Measurements from ENCODE around the gene CDK16. TPM values are rescaled to one million over a fixed set of nuclear protein-coding genes. Genes with fewer than 3 reads are reported as not detected.

The CDK16 gene
- total and polyA plus RNA-seq, 2 of the 13 experiments (the other 11 are each of a cell fraction or from before 2014, with no cell fraction given): 64.5 to 225 TPM

DNA sequence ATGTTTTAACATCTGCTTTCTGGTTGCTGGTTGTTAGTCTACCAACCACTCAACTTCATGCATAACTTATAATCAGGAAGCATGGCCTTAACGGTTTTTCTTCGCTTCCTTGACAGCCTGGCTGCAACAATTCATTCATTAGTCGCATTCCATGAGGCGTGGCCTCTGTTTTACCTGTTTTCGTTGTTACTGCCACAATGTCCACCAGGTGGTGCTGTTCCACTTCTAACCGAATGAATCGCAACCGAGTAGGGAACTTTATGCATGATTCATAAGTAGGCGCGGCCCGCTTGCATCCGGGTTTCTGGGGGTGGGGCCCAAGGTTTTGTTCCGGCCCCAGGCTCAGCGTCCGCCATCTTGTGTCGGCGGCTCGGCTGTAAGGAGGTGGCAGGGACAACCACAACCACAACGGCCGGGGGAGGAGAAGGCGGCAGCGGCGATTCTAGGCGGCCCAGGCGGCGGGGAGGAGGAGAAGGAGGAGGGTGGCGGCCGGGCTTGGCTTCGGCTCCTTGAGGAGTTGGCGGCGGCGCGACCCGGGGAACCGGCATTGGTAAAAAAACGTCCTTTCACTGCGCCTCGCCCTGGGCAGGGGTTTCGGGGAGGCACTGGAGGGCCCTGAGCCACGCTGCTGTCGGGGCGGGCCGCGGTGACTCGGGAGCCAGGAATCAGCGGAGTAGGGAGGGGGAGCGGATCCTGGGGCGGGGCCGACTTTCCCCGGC is 24.8 kb upstream of the CDK16 start, which contains the start of gene UBA1 (continued):
- peak; percentile 57; the same call in 1 of the 2 replicates for TF ChIP-seq YEATS4 (CRISPR knock-in tag; IDR thresholded peaks at IDR 0.05; ENCODE audit: borderline replicate concordance)
- TF ChIP-seq ZFX (CRISPR knock-in tag; IDR thresholded peaks at IDR 0.05; ENCODE audit: low read depth): peak; percentile 59
- TF ChIP-seq KLF16 (CRISPR knock-in tag; IDR thresholded peaks at IDR 0.05): no peak
- no peak for TF ChIP-seq ZNF761 (CRISPR knock-in tag; conservative IDR thresholded peaks at IDR 0.05)
- TF ChIP-seq MIER3 (CRISPR knock-in tag; IDR thresholded peaks at IDR 0.05; ENCODE audit: borderline replicate concordance): no peak
- TF ChIP-seq RFXAP (CRISPR knock-in tag; IDR thresholded peaks at IDR 0.05; ENCODE audit: borderline replicate concordance): peak; percentile 22; the same call in 1 of the 2 replicates
- no peak for TF ChIP-seq NR2F6 (IDR thresholded peaks at IDR 0.05)
- TF ChIP-seq NR2F6 (CRISPR knock-in tag; IDR thresholded peaks at IDR 0.05): no peak
- peak; percentile 69 for TF ChIP-seq SRSF1 (optimal IDR thresholded peaks at IDR 0.05; ENCODE audit: low read depth, low read length)
- peak; percentile 57; the same call in 1 of the 2 replicates for TF ChIP-seq ZNF317 (CRISPR knock-in tag; IDR thresholded peaks at IDR 0.05)
- TF ChIP-seq, protein P1, sequence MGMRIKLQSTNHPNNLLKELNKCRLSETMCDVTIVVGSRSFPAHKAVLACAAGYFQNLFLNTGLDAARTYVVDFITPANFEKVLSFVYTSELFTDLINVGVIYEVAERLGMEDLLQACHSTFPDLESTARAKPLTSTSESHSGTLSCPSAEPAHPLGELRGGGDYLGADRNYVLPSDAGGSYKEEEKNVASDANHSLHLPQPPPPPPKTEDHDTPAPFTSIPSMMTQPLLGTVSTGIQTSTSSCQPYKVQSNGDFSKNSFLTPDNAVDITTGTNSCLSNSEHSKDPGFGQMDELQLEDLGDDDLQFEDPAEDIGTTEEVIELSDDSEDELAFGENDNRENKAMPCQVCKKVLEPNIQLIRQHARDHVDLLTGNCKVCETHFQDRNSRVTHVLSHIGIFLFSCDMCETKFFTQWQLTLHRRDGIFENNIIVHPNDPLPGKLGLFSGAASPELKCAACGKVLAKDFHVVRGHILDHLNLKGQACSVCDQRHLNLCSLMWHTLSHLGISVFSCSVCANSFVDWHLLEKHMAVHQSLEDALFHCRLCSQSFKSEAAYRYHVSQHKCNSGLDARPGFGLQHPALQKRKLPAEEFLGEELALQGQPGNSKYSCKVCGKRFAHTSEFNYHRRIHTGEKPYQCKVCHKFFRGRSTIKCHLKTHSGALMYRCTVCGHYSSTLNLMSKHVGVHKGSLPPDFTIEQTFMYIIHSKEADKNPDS (CRISPR knock-in tag; IDR thresholded peaks at IDR 0.05): no peak
- TF ChIP-seq, protein P2, sequence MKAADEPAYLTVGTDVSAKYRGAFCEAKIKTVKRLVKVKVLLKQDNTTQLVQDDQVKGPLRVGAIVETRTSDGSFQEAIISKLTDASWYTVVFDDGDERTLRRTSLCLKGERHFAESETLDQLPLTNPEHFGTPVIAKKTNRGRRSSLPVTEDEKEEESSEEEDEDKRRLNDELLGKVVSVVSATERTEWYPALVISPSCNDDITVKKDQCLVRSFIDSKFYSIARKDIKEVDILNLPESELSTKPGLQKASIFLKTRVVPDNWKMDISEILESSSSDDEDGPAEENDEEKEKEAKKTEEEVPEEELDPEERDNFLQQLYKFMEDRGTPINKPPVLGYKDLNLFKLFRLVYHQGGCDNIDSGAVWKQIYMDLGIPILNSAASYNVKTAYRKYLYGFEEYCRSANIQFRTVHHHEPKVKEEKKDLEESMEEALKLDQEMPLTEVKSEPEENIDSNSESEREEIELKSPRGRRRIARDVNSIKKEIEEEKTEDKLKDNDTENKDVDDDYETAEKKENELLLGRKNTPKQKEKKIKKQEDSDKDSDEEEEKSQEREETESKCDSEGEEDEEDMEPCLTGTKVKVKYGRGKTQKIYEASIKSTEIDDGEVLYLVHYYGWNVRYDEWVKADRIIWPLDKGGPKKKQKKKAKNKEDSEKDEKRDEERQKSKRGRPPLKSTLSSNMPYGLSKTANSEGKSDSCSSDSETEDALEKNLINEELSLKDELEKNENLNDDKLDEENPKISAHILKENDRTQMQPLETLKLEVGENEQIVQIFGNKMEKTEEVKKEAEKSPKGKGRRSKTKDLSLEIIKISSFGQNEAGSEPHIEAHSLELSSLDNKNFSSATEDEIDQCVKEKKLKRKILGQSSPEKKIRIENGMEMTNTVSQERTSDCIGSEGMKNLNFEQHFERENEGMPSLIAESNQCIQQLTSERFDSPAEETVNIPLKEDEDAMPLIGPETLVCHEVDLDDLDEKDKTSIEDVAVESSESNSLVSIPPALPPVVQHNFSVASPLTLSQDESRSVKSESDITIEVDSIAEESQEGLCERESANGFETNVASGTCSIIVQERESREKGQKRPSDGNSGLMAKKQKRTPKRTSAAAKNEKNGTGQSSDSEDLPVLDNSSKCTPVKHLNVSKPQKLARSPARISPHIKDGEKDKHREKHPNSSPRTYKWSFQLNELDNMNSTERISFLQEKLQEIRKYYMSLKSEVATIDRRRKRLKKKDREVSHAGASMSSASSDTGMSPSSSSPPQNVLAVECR (CRISPR knock-in tag; IDR thresholded peaks at IDR 0.05; ENCODE audit: borderline replicate concordance): peak; percentile 43; the same call in 1 of the 2 replicates
- peak; percentile 94 for TF ChIP-seq YY1 (IDR thresholded peaks at IDR 0.05; ENCODE audit: insufficient read depth, insufficient replicate concordance, low read depth, low read length)
- TF ChIP-seq, protein P3, sequence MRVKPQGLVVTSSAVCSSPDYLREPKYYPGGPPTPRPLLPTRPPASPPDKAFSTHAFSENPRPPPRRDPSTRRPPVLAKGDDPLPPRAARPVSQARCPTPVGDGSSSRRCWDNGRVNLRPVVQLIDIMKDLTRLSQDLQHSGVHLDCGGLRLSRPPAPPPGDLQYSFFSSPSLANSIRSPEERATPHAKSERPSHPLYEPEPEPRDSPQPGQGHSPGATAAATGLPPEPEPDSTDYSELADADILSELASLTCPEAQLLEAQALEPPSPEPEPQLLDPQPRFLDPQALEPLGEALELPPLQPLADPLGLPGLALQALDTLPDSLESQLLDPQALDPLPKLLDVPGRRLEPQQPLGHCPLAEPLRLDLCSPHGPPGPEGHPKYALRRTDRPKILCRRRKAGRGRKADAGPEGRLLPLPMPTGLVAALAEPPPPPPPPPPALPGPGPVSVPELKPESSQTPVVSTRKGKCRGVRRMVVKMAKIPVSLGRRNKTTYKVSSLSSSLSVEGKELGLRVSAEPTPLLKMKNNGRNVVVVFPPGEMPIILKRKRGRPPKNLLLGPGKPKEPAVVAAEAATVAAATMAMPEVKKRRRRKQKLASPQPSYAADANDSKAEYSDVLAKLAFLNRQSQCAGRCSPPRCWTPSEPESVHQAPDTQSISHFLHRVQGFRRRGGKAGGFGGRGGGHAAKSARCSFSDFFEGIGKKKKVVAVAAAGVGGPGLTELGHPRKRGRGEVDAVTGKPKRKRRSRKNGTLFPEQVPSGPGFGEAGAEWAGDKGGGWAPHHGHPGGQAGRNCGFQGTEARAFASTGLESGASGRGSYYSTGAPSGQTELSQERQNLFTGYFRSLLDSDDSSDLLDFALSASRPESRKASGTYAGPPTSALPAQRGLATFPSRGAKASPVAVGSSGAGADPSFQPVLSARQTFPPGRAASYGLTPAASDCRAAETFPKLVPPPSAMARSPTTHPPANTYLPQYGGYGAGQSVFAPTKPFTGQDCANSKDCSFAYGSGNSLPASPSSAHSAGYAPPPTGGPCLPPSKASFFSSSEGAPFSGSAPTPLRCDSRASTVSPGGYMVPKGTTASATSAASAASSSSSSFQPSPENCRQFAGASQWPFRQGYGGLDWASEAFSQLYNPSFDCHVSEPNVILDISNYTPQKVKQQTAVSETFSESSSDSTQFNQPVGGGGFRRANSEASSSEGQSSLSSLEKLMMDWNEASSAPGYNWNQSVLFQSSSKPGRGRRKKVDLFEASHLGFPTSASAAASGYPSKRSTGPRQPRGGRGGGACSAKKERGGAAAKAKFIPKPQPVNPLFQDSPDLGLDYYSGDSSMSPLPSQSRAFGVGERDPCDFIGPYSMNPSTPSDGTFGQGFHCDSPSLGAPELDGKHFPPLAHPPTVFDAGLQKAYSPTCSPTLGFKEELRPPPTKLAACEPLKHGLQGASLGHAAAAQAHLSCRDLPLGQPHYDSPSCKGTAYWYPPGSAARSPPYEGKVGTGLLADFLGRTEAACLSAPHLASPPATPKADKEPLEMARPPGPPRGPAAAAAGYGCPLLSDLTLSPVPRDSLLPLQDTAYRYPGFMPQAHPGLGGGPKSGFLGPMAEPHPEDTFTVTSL (CRISPR knock-in tag; IDR thresholded peaks at IDR 0.05; ENCODE audit: borderline replicate concordance): no peak
- TF ChIP-seq XBP1 (CRISPR knock-in tag; IDR thresholded peaks at IDR 0.05): no peak
- no peak for TF ChIP-seq ZNF543 (CRISPR knock-in tag; IDR thresholded peaks at IDR 0.05)

Measured in HepG2 (cell line).